ENCODE measurements around the gene CYP2D6.
A peak's percentile ranks its signal among the peaks of the same experiment; 100 is the strongest.

The CYP2D6 gene

GRCh38 chr22:42079319-42080251, 51.0 kb downstream of the CYP2D6 start, which contains the start of gene SMDT1:
TSS of gene SMDT1 (plus strand) at chr22:42079700. CDS start at chr22:42079769, 69 bp downstream.
- DNase-seq, result peak; percentile 99

- no peak for DNase-seq
Observed at GRCh38 chr22:42078469-42079318, 51.9 kb downstream of the CYP2D6 start.

GRCh38 chr22:42077486-42078125, 53.0 kb downstream of the CYP2D6 start:
- no peak for DNase-seq

GRCh38 chr22:42076764-42077485, 53.7 kb downstream of the CYP2D6 start:
- no peak for DNase-seq
